Measurements from ENCODE around the gene SRGAP3. TPM values are rescaled to one million over a fixed set of nuclear protein-coding genes. Genes with fewer than 3 reads are reported as not detected.

The SRGAP3 gene
- total RNA-seq, 2 experiments from 2014 or later: 2.8 to 3.2 TPM

DNA sequence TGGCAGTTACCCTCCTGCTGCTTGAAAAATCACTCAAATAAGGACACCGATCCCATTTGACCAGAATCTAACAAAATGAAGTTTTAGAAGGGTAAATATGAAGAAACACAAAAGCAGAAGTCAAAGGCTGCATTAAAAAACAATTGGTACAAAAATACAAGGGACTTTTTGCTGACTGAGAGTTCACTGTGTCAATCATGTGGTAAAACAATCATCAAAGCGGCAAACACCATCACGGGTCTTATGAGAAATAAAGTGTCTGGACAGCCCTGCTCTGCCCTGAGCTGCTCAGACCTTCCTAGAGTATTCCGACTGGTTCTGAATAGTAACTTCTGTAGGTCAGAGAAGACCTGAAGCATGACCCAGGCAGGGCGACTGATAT is 148.9 kb downstream of the SRGAP3 start:
- POLR2A ChIA-PET: no interaction called here
- H3K36me3 ChIP-seq (ENCODE audit: insufficient read depth, low read length): no peaks in the 10 kb centered on the region
- no peaks in the 10 kb centered on the region for H3K27me3 ChIP-seq (ENCODE audit: control insufficient read depth in 1 of 2, insufficient read depth in 2 of 2, low read length in 2 of 2)
- H3K36me3 Mint-ChIP-seq (ENCODE audit: low read depth): no peaks in the 10 kb centered on the region
- CTCF ChIA-PET: no interaction called here
- H3K27me3 Mint-ChIP-seq: no peaks in the 10 kb centered on the region
- H3K27ac ChIP-seq (ENCODE audit: low read depth in 1 of 2, low read length in 2 of 2): no peak overlapping the region
- no peak overlapping the region for H3K4me3 Mint-ChIP-seq
- H3K4me1 ChIP-seq (ENCODE audit: insufficient read depth, low read length): no peaks in the 10 kb centered on the region
- no peak overlapping the region for H3K27ac Mint-ChIP-seq
- no peak for ATAC-seq (ENCODE audit: poor library complexity)
- H3K4me1 Mint-ChIP-seq (ENCODE audit: low read depth): no peaks in the 10 kb centered on the region
- TF ChIP-seq, protein P1, sequence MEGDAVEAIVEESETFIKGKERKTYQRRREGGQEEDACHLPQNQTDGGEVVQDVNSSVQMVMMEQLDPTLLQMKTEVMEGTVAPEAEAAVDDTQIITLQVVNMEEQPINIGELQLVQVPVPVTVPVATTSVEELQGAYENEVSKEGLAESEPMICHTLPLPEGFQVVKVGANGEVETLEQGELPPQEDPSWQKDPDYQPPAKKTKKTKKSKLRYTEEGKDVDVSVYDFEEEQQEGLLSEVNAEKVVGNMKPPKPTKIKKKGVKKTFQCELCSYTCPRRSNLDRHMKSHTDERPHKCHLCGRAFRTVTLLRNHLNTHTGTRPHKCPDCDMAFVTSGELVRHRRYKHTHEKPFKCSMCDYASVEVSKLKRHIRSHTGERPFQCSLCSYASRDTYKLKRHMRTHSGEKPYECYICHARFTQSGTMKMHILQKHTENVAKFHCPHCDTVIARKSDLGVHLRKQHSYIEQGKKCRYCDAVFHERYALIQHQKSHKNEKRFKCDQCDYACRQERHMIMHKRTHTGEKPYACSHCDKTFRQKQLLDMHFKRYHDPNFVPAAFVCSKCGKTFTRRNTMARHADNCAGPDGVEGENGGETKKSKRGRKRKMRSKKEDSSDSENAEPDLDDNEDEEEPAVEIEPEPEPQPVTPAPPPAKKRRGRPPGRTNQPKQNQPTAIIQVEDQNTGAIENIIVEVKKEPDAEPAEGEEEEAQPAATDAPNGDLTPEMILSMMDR (IDR thresholded peaks at IDR 0.05): no peak
- no peak for DNase-seq
- peaks cover 0 to 4% of the 10 kb centered on the region in 2 experiments for H3K9me3 ChIP-seq (ENCODE audit: control insufficient read depth in 1 of 2, insufficient read depth in 1 of 2, low read length in 2 of 2)
- H3K4me3 ChIP-seq (ENCODE audit: low read length): no peak overlapping the region
- intact Hi-C loops (cut with DNase I, micrococcal nuclease): no loop called here
- H3K9me3 Mint-ChIP-seq: no peaks in the 10 kb centered on the region

DNA sequence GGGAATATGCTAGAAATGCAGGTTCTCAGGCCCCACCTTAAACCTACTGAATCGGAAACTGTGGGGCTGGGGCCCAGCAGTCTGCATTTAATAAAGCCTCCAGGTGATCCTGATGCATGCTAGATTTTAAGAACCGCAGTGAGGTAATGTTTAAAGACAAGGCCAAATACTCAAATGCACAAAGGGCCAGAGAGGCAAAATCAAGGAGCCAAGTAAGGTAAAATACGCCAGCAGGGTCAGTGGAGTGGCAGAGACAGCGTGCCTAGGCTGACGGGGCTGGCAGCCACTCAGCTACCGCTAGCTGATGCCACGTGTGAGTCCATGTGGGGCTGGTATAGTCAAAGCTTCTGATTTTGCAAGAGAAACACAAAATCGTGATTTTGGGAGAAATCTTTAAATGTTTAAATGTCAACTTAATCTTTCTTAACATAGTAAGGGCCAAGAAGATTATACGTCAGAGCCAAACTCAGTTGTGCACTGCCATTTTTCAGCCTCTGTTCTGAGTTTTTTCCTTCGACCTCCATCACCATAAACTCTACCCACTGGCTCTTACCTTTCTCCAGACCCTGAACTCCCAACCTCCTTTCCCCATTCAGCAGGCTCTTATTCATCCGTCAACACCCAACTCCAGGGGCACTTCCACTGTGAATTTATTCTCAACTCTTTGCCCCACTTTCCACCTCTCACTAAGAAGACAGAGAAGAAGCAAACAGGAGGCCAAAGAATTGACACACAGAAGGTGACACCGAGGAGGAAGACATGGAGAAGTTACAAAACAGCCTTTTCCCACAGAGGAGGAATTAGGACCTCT is 149.5 kb downstream of the SRGAP3 start:
- intact Hi-C loops (cut with DNase I, micrococcal nuclease): no loop called here
- H3K27ac Mint-ChIP-seq: no peak overlapping the region
- no peaks in the 10 kb centered on the region for H3K27me3 Mint-ChIP-seq
- H3K36me3 Mint-ChIP-seq (ENCODE audit: low read depth): no peaks in the 10 kb centered on the region
- Histone ChIP-seq H3K4me3 (ENCODE audit: low read length) (no peak overlapping the region), H3K9me3 (ENCODE audit: control insufficient read depth in 1 of 2, insufficient read depth in 1 of 2, low read length in 2 of 2) (peaks cover 0 to 4% of the 10 kb centered on the region in 2 experiments), H3K36me3 (ENCODE audit: insufficient read depth, low read length) (no peaks in the 10 kb centered on the region), H3K4me1 (ENCODE audit: insufficient read depth, low read length) (no peaks in the 10 kb centered on the region), H3K27me3 (ENCODE audit: control insufficient read depth in 1 of 2, insufficient read depth in 2 of 2, low read length in 2 of 2) (no peaks in the 10 kb centered on the region), H3K27ac (ENCODE audit: low read depth in 1 of 2, low read length in 2 of 2) (no peak overlapping the region)
- H3K4me1 Mint-ChIP-seq (ENCODE audit: low read depth): no peaks in the 10 kb centered on the region
- no peak for DNase-seq
- ChIA-PET POLR2A (no interaction called here), CTCF (no interaction called here)
- ATAC-seq (ENCODE audit: poor library complexity): no peak
- TF ChIP-seq, protein P1 (IDR thresholded peaks at IDR 0.05): no peak
- no peaks in the 10 kb centered on the region for H3K9me3 Mint-ChIP-seq
- no peak overlapping the region for H3K4me3 Mint-ChIP-seq

DNA sequence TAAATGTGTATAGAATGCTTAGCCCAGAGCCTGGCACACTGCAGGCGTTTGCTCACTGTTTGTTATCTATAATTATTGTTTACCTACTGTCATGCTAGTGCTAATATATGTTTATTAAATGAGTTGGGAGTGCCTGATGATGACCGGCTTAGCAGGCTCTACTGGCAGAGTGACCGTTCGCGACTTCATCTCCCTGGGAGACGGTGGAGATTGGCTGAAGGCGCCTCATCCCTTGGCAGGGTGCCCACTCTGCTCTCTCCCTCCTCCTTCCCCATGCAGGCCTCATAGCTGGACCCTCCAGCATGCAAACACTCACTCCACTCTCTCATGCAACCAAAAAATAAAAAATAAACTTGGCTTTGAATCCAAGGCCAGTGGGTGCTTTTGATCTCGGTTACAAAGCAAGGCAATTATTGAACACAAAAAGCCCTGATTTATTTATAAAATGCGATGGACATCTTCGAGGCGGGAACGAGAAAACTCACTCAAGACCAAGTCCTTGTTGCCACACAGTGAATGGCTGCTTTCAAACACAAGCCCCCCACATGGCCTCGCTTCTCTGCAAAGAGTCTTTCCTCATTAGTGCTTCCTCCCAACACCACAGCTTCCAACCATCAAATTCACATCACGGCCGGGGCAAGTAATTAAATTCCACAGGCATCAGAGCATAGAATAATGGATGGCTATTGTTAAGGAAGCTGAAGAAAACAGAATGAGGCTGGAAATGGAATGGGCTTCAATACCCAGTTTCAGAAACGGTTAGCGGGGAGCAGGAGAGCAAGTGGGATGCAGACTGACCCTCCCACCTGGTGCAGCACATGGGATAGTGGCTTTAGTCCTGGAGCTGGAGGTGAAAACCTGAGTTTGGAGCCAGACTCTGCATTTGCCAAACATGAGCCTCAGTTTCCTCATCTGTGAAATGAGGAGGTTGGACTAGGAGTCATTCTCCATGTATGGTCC is 150.4 kb downstream of the SRGAP3 start:
- peaks cover 0 to 4% of the 10 kb centered on the region in 2 experiments for H3K9me3 ChIP-seq (ENCODE audit: control insufficient read depth in 1 of 2, insufficient read depth in 1 of 2, low read length in 2 of 2)
- H3K27ac Mint-ChIP-seq: no peak overlapping the region
- CTCF ChIA-PET: no interaction called here
- DNase-seq: no peak
- H3K4me1 ChIP-seq (ENCODE audit: insufficient read depth, low read length): no peaks in the 10 kb centered on the region
- H3K27me3 ChIP-seq (ENCODE audit: control insufficient read depth in 1 of 2, insufficient read depth in 2 of 2, low read length in 2 of 2): no peaks in the 10 kb centered on the region
- TF ChIP-seq, protein P1 (IDR thresholded peaks at IDR 0.05): no peak
- no peak overlapping the region for H3K27ac ChIP-seq (ENCODE audit: low read depth in 1 of 2, low read length in 2 of 2)
- no peaks in the 10 kb centered on the region for H3K27me3 Mint-ChIP-seq
- POLR2A ChIA-PET: no interaction called here
- no peak overlapping the region for H3K4me3 ChIP-seq (ENCODE audit: low read length)
- no peaks in the 10 kb centered on the region for H3K4me1 Mint-ChIP-seq (ENCODE audit: low read depth)
- no peak overlapping the region for H3K4me3 Mint-ChIP-seq
- ATAC-seq (ENCODE audit: poor library complexity): no peak
- H3K9me3 Mint-ChIP-seq: no peaks in the 10 kb centered on the region
- H3K36me3 ChIP-seq (ENCODE audit: insufficient read depth, low read length): no peaks in the 10 kb centered on the region
- intact Hi-C loops (cut with DNase I, micrococcal nuclease): no loop called here
- H3K36me3 Mint-ChIP-seq (ENCODE audit: low read depth): no peaks in the 10 kb centered on the region
